GM12892 (cell line): ENCODE measurements around the gene KIF24.

ENCODE experiments used
- POLR2A ChIP-seq: IDR thresholded peaks from 2 replicates; pipeline ENCODE4 v1.6.1; 2011; ENCODE audit warnings: low read depth, low read length, control low read depth
- POLR2AphosphoS5 ChIP-seq: IDR thresholded peaks from 2 replicates; pipeline ENCODE4 v1.6.1; 2011; ENCODE audit warnings: low read depth, low read length, control low read depth
- TAF1 ChIP-seq: IDR thresholded peaks from 2 replicates; pipeline ENCODE4 v1.6.1; 2011; ENCODE audit warnings: low read depth, mild to moderate bottlenecking, control low read depth, low read length, borderline replicate concordance

- TF ChIP-seq POLR2A (no peak), POLR2AphosphoS5 (no peak), TAF1 (no peak)
These were observed 46.0 kb upstream of the KIF24 start for GRCh38 chr9:34374905-34375552.
